HG03460 (cell line): ENCODE measurements around the gene IFI44L.

Source experiments
- ATAC-seq: cut with Tn5 transposase; IDR thresholded peaks from one replicate; pipeline ENCODE4 v1.9.1; 2021; ENCODE audit not compliant: unreplicated experiment

The IFI44L gene

DNA sequence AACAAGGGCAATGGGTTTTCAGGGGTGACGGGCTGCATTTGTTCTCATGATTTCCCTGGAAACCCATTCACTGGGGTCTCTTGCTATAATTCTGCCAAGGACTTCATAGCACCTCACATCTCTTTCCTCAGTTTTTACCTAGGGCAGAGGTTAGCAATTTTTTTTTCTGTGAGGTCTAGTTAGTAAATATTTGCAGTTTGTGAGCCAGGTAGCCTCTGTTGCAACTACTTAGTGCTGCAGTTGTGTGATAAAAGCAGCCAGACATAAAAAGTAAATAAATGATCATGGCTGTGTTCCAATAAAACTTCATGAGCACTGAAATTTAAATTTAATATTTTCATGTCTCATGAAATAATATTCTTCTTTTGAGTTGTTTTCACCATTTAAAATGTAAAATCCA lies 67.1 kb downstream of the IFI44L start:
- no peak for ATAC-seq

- no peak for ATAC-seq
Measured at GRCh38 chr1:78687914-78688313, 67.7 kb downstream of the IFI44L start.

- ATAC-seq = no peak
Measured at GRCh38 chr1:78688697-78689096, 68.4 kb downstream of the IFI44L start.

DNA sequence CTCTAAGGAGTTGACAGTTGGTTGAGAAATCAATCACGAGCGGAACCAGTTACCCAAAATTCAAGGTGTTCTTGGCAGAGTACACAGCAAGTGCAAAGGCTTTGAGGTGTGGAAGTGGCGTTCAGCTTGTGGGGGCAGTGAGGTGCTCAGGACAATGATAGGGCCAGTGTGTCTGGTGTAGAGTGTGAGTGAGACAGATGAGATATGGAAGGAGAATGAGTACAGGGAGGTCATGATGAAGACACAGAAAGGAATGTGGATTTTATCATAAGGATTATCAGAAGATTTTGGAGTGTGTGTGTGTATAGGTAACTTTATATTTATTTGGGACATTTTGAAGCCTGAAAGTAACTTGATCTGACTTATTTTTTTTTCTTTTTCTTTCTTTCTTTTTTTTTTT lies 70.3 kb downstream of the IFI44L start:
- no peak for ATAC-seq

GRCh38 chr1:78691995-78692747 lies 71.9 kb downstream of the IFI44L start:
- ATAC-seq = no peak
